HCT116 (cell line): ENCODE data around the gene AMER2. TPM values are rescaled to one million over a fixed set of nuclear protein-coding genes. Genes with fewer than 3 reads are reported as not detected.

Experiments used
- ATAC-seq: fragments of 200-7000 bp; cut with Tn5 transposase; 2 replicates; pipeline ENCODE4 v1.9.1; 2020; ENCODE audit warnings: mild to moderate bottlenecking, moderate library complexity
- BruUV-seq: library from RNA; stranded (reverse); fragments of 400-500 nt; replicated peaks from 2 replicates; lab custom pipeline; 2021; lab: Mats Ljungman, UMichigan
- CTCF ChIA-PET: fragments of 300-600 bp; sonication (Branson Sonifier 250); formaldehyde crosslinking; loops from one replicate; lab custom pipeline; 2021; ENCODE audit warnings: antibody characterized with exemption; lab: Charles Lee
- POLR2A ChIA-PET: fragments of 300-600, 350-600 bp; sonication (Branson Sonifier 250); formaldehyde crosslinking; loops from one replicate; lab custom pipeline; 2021; ENCODE audit warnings: antibody characterized with exemption; lab: Charles Lee
- RAD21 ChIA-PET, 2 experiments: fragments of 300-600 bp; sonication (Branson Sonifier 250); formaldehyde crosslinking; loops; one replicate each; lab custom pipeline; 2023; ENCODE audit warnings: low total read pairs in 2 of 2; ENCODE audit not compliant: uncharacterized antibody in 2 of 2, unreplicated experiment in 2 of 2, low non-redundant PET in 1 of 2; lab: Charles Lee
- DNase-seq: peaks from one replicate; pipeline ENCODE4 v3.0.0-alpha.2; 2010; ENCODE audit warnings: low read depth, low spot score
- H2AFZ ChIP-seq: fragments of 200-600 bp; shearing (Covaris generic), sonication (generic); 2 replicates; pipeline ENCODE4 v1.6.1; 2017; ENCODE audit warnings: low read depth, mixed run types, mixed read lengths, antibody characterized with exemption, low read length; ENCODE audit not compliant: poor library complexity, severe bottlenecking
- H3K27ac ChIP-seq: 2 replicates; pipeline ENCODE4 v1.5.1; 2012; ENCODE audit warnings: low read depth, low read length
- H3K27me3 ChIP-seq: fragments of 200-600 bp; sonication (generic); 2 replicates; pipeline ENCODE4 v1.6.1; 2016; ENCODE audit warnings: mixed run types, low read length, mixed read lengths; ENCODE audit not compliant: insufficient read depth
- H3K36me3 ChIP-seq, 2 experiments: fragments of 200-500 bp in 1 of 2; fragments of 200-600 bp in 1 of 2; sonication (Bioruptor generic) in 1 of 2; sonication (generic) in 1 of 2; 2 replicates each; pipeline versions ENCODE4 v1.5.1 to v1.6.1; 2014 to 2016; ENCODE audit warnings: low read length in 2 of 2, inconsistent platforms in 1 of 2, mixed read lengths in 1 of 2, mixed run types in 1 of 2; ENCODE audit not compliant: insufficient read depth in 2 of 2, control insufficient read depth in 1 of 2
- H3K4me1 ChIP-seq, 2 experiments: fragments of 200-600 bp in 1 of 2; sonication (generic) in 1 of 2; 2 replicates each; pipeline versions ENCODE4 v1.5.1 to v1.6.1; 2012 to 2017; ENCODE audit warnings: low read length in 2 of 2, inconsistent platforms in 1 of 2, mild to moderate bottlenecking in 1 of 2, mixed read lengths in 1 of 2, mixed run types in 1 of 2, moderate library complexity in 1 of 2; ENCODE audit not compliant: insufficient read depth in 2 of 2, control insufficient read depth in 1 of 2
- H3K4me2 ChIP-seq: fragments of 200-600 bp; sonication (generic); 2 replicates; pipeline ENCODE4 v1.6.1; 2017; ENCODE audit warnings: mixed run types, low read length, mixed read lengths
- H3K4me3 ChIP-seq, 2 experiments: fragments of 200-600 bp in 1 of 2; sonication (generic) in 1 of 2; replicated peaks in 1 of 2; 2 replicates each; pipeline ENCODE4 v1.5.1; 2011 to 2016; ENCODE audit warnings: low read length in 2 of 2, control low read depth in 1 of 2, low read depth in 1 of 2, mild to moderate bottlenecking in 1 of 2, mixed read lengths in 1 of 2, mixed run types in 1 of 2
- H3K79me2 ChIP-seq: fragments of 200-600 bp; sonication (generic); 2 replicates; pipeline ENCODE4 v1.6.1; 2017; ENCODE audit warnings: mild to moderate bottlenecking, mixed run types, low read length, moderate library complexity, mixed read lengths; ENCODE audit not compliant: insufficient read depth
- H3K9ac ChIP-seq: fragments of 200-600 bp; sonication (generic); 2 replicates; pipeline ENCODE4 v1.6.1; 2016; ENCODE audit warnings: low read length, mixed read lengths
- H3K9me2 ChIP-seq: fragments of 200-600 bp; sonication (generic), shearing (Covaris generic); 2 replicates; pipeline ENCODE4 v1.6.1; 2017; ENCODE audit warnings: mixed run types, mild to moderate bottlenecking, moderate library complexity; ENCODE audit not compliant: insufficient read depth
- H3K9me3 ChIP-seq, 2 experiments: fragments of 200-500 bp in 1 of 2; fragments of 200-600 bp in 1 of 2; sonication (Bioruptor generic) in 1 of 2; sonication (generic) in 1 of 2; 2 replicates each; pipeline ENCODE4 v1.6.1; 2014 to 2017; ENCODE audit warnings: low read length in 2 of 2, mixed read lengths in 2 of 2, inconsistent platforms in 1 of 2, low read depth in 1 of 2, mild to moderate bottlenecking in 1 of 2, mixed run types in 1 of 2, moderate library complexity in 1 of 2; ENCODE audit not compliant: control insufficient read depth in 1 of 2, insufficient read depth in 1 of 2
- H4K20me1 ChIP-seq: fragments of 200-600 bp; sonication (generic), shearing (Covaris generic); 2 replicates; pipeline ENCODE4 v1.6.1; 2017; ENCODE audit warnings: mixed run types, mild to moderate bottlenecking, moderate library complexity; ENCODE audit not compliant: insufficient read depth
- CBX3 ChIP-seq: IDR thresholded peaks from 2 replicates; pipeline ENCODE4 v1.6.1; 2012; ENCODE audit warnings: low read depth
- CEBPB ChIP-seq: IDR thresholded peaks from 2 replicates; pipeline ENCODE4 v1.6.1; 2012; ENCODE audit warnings: low read depth
- CTCF ChIP-seq, 3 experiments: fragments of 200-600 bp in 1 of 3; sonication (generic) in 1 of 3; IDR thresholded peaks in 2 of 3; conservative IDR thresholded peaks in 1 of 3; 2 replicates each; pipeline ENCODE4 v1.5.1; 2012 to 2017; ENCODE audit warnings: low read depth in 2 of 3, low read length in 2 of 3, antibody characterized with exemption in 1 of 3, borderline replicate concordance in 1 of 3, control low read depth in 1 of 3, mild to moderate bottlenecking in 1 of 3, mixed read lengths in 1 of 3, mixed run types in 1 of 3, moderate library complexity in 1 of 3; ENCODE audit not compliant: insufficient read depth in 1 of 3
- EGR1 ChIP-seq: IDR thresholded peaks from 2 replicates; pipeline ENCODE4 v1.6.1; 2012; ENCODE audit warnings: low read depth
- ELF1 ChIP-seq: IDR thresholded peaks from 2 replicates; pipeline ENCODE4 v1.6.1; 2012; ENCODE audit warnings: low read depth, borderline replicate concordance
- EZH2 ChIP-seq: fragments of 200-600 bp; sonication (generic); IDR thresholded peaks from 2 replicates; pipeline ENCODE4 v1.6.1; 2017; ENCODE audit warnings: antibody characterized with exemption, mixed run types
- FOSL1 ChIP-seq: IDR thresholded peaks from 2 replicates; pipeline ENCODE4 v1.6.1; 2012; ENCODE audit warnings: low read depth
- JUND ChIP-seq: IDR thresholded peaks from 2 replicates; pipeline ENCODE4 v1.6.1; 2012
- SIN3A ChIP-seq: IDR thresholded peaks from 2 replicates; pipeline ENCODE4 v1.6.1; 2012; ENCODE audit warnings: low read depth
- SRF ChIP-seq: IDR thresholded peaks from 2 replicates; pipeline ENCODE4 v1.6.1; 2012; ENCODE audit warnings: low read depth
- ZNF274 ChIP-seq: fragments of 200-500 bp; sonication (Bioruptor generic); IDR thresholded peaks from 2 replicates; pipeline ENCODE4 v1.6.1; 2014; ENCODE audit warnings: mild to moderate bottlenecking, low read depth, low read length, inconsistent platforms
- intact Hi-C: fragments of 100-400 bp; cut with micrococcal nuclease; formaldehyde crosslinking; loops from 2 replicates; pipeline ENCODE4 v1.10.0; 2022
- total RNA-seq: library from RNA; stranded (reverse); gene quantifications from one replicate; pipeline ENCODE4 v1.2.1, GENCODE V29; 2021; ENCODE audit not compliant: unreplicated experiment
- TF ChIP-seq, protein P1 (sequence below): IDR thresholded peaks from 2 replicates; pipeline ENCODE4 v1.6.1; 2012
- TF ChIP-seq, protein P2 (sequence below): IDR thresholded peaks from 2 replicates; pipeline ENCODE4 v1.6.1; 2012

AMER2 gene
- total RNA-seq, 1 experiment from 2014 or later = not detected

DNA sequence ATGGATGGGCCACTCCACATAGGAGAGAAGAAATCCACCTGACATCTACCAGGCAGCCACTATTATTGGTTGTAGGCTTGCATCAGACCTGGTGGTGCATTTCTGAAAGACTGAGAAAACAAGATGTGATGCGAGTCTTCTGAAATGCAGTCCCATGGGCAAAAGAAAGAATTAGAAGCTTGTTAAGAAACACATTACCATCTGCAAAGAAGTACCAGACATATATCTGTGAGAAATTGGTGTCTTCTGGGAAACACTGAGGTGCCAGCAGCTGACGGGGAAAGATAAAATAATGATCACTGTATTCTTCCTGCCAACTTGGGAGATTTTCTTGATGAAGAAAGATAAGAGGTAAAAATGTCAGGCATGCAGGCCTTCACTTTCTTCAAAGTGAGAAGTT lies 14.4 kb downstream of the AMER2 start (continued):
- TF ChIP-seq EZH2 (no peak), SIN3A (no peak), EGR1 (no peak), JUND (no peak), SRF (no peak), CBX3 (no peak)
- TF ChIP-seq, protein P1, sequence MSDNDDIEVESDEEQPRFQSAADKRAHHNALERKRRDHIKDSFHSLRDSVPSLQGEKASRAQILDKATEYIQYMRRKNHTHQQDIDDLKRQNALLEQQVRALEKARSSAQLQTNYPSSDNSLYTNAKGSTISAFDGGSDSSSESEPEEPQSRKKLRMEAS = no peak
- TF ChIP-seq, all 23 proteins: peak for 0

- RAD21 ChIA-PET = no interaction called here
Observed at GRCh38 chr13:25153736-25154135, 18.4 kb downstream of the AMER2 start.

More at GRCh38 chr13:25153736-25154135, 18.4 kb downstream of the AMER2 start:
- H3K9me2 ChIP-seq = no peaks in the 10 kb centered on the region
- no peak overlapping the region for H3K9ac ChIP-seq
- H3K27ac ChIP-seq = no peak overlapping the region
- H3K27me3 ChIP-seq = peaks cover 6% of the 10 kb centered on the region
- no peak overlapping the region for H3K4me3 ChIP-seq
- H3K4me1 ChIP-seq = no peaks in the 10 kb centered on the region
- H3K79me2 ChIP-seq = no peaks in the 10 kb centered on the region
- H2AFZ ChIP-seq = no peak overlapping the region
- BruUV-seq = no TSS peak
- no peaks in the 10 kb centered on the region for H3K9me3 ChIP-seq
- TF ChIP-seq ZNF274 = no peak
- no peak for TF ChIP-seq FOSL1
- no peak for TF ChIP-seq CEBPB
- TF ChIP-seq ELF1 = no peak
- no peak for TF ChIP-seq JUND
- TF ChIP-seq, protein P2, sequence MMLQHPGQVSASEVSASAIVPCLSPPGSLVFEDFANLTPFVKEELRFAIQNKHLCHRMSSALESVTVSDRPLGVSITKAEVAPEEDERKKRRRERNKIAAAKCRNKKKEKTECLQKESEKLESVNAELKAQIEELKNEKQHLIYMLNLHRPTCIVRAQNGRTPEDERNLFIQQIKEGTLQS = no peak
- TF ChIP-seq SIN3A = no peak
- TF ChIP-seq, protein P1 = no peak
- TF ChIP-seq CTCF (IDR thresholded peaks at IDR 0.05 in 2 of 3, conservative IDR thresholded peaks at IDR 0.05 in 1 of 3; ENCODE audit: borderline replicate concordance in 1 of 3, insufficient read depth in 1 of 3, low read depth in 2 of 3, low read length in 2 of 3) = no peak
- H3K4me2 ChIP-seq = no peak overlapping the region
- no peaks in the 10 kb centered on the region for H4K20me1 ChIP-seq
- CTCF ChIA-PET = no interaction called here
- intact Hi-C loops = no loop called here
- H3K36me3 ChIP-seq = no peaks in the 10 kb centered on the region
- POLR2A ChIA-PET = no interaction called here
- ATAC-seq (no peak), DNase-seq (no peak)
